ENCODE measurements around the gene DCAF11.

GRCh38 chr14:24072881-24073877 is 41.4 kb upstream of the DCAF11 start:
- no peak for TF ChIP-seq ZNF543 (CRISPR knock-in tag; IDR thresholded peaks at IDR 0.05)
- TF ChIP-seq, protein P1, sequence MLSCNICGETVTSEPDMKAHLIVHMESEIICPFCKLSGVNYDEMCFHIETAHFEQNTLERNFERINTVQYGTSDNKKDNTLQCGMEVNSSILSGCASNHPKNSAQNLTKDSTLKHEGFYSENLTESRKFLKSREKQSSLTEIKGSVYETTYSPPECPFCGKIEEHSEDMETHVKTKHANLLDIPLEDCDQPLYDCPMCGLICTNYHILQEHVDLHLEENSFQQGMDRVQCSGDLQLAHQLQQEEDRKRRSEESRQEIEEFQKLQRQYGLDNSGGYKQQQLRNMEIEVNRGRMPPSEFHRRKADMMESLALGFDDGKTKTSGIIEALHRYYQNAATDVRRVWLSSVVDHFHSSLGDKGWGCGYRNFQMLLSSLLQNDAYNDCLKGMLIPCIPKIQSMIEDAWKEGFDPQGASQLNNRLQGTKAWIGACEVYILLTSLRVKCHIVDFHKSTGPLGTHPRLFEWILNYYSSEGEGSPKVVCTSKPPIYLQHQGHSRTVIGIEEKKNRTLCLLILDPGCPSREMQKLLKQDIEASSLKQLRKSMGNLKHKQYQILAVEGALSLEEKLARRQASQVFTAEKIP (CRISPR knock-in tag; IDR thresholded peaks at IDR 0.05; ENCODE audit: borderline replicate concordance): no peak
- no peak for TF ChIP-seq GATAD2A (CRISPR knock-in tag; IDR thresholded peaks at IDR 0.05)
- no peak for TF ChIP-seq ARNT (IDR thresholded peaks at IDR 0.05)
- no peak for TF ChIP-seq SMC3 (IDR thresholded peaks at IDR 0.05; ENCODE audit: low read length)
- TF ChIP-seq, protein P2, sequence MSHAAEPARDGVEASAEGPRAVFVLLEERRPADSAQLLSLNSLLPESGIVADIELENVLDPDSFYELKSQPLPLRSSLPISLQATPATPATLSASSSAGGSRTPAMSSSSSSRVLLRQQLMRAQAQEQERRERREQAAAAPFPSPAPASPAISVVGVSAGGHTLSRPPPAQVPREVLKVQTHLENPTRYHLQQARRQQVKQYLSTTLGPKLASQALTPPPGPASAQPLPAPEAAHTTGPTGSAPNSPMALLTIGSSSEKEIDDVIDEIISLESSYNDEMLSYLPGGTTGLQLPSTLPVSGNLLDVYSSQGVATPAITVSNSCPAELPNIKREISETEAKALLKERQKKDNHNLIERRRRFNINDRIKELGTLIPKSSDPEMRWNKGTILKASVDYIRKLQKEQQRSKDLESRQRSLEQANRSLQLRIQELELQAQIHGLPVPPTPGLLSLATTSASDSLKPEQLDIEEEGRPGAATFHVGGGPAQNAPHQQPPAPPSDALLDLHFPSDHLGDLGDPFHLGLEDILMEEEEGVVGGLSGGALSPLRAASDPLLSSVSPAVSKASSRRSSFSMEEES (CRISPR knock-in tag; IDR thresholded peaks at IDR 0.05): no peak
- no peak for TF ChIP-seq SUZ12 (IDR thresholded peaks at IDR 0.05; ENCODE audit: low read depth, low read length)
- no peak for TF ChIP-seq HOXA7 (CRISPR knock-in tag; IDR thresholded peaks at IDR 0.05)
